Measurements from ENCODE around the gene CCN5. TPM values are rescaled to one million over a fixed set of nuclear protein-coding genes. Genes with fewer than 3 reads are reported as not detected.
"Not testable (repeated sequence)": the region's sequence is repeated elsewhere in the genome, so short reads cannot be mapped to it uniquely, and the experiment has no call there.

Gene CCN5, protein sequence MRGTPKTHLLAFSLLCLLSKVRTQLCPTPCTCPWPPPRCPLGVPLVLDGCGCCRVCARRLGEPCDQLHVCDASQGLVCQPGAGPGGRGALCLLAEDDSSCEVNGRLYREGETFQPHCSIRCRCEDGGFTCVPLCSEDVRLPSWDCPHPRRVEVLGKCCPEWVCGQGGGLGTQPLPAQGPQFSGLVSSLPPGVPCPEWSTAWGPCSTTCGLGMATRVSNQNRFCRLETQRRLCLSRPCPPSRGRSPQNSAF
- polyA plus RNA-seq (2013): 0.17 TPM

- WGBS (ENCODE audit: insufficient coverage): 37% methylated on average over 17 of the region's 28 CpGs
- peak; percentile 69 to 85 (median 80) for DNase-seq
- POLR2A ChIA-PET: interaction anchor here (1.1 kb wide), 1 partner anchor 8 kb away, joined by 6 read pairs; no protein-coding TSS in a partner anchor
- Histone ChIP-seq H3K9me3 (ENCODE audit: control extremely low read depth in 1 of 5, control insufficient read depth in 4 of 5, insufficient read depth in 2 of 5, low read depth in 1 of 5, low read length in 4 of 5) (no peaks in the 10 kb centered on the region), H3K27ac (ENCODE audit: insufficient read depth in 1 of 2, low read depth in 1 of 2, low read length in 2 of 2, poor library complexity in 1 of 2, severe bottlenecking in 2 of 2) (no peak within 1 kb of the TSS), H3K27me3 (replicated peaks in 2 of 5; ENCODE audit: control insufficient read depth in 4 of 5, insufficient read depth in 5 of 5, low read length in 4 of 5) (no peaks in the 10 kb centered on the region), H3K36me3 (ENCODE audit: control insufficient read depth in 4 of 4, insufficient read depth in 4 of 4, low read length in 3 of 4) (no peaks in the 10 kb centered on the region), H3K4me1 (ENCODE audit: control extremely low read depth in 1 of 4, control insufficient read depth in 4 of 4, insufficient read depth in 4 of 4, low read length in 3 of 4) (peaks cover 0 to 13% (median 6%) of the 10 kb centered on the region in 4 experiments), H3K4me3 (ENCODE audit: control insufficient read depth in 1 of 7, extremely low read depth in 1 of 7, insufficient read depth in 4 of 7, low read depth in 2 of 7, low read length in 6 of 7) (peak within 1 kb of the TSS in 3 of 7 experiments; percentile 10 to 42 (median 19))
- CTCF ChIA-PET: interaction anchor here (0.6 to 1.6 kb wide), 5 partner anchors 9 to 31 kb away, joined by 3 to 5 read pairs (median 4); no protein-coding TSS in a partner anchor
Observed at GRCh38 chr20:44714701-44715498, at the start of gene CCN5. Gene CCN5, plus strand, starts transcription at chr20:44715369. Its CDS starts 22 bp downstream, at chr20:44715391.

GRCh38 chr20:44666066-44666465, 49.1 kb upstream of the CCN5 start:
- H3K36me3 ChIP-seq (ENCODE audit: control insufficient read depth in 4 of 4, insufficient read depth in 4 of 4, low read length in 3 of 4): no peaks in the 10 kb centered on the region
- H3K27ac ChIP-seq (ENCODE audit: insufficient read depth in 1 of 2, low read depth in 1 of 2, low read length in 2 of 2, poor library complexity in 1 of 2, severe bottlenecking in 2 of 2): no peak overlapping the region
- no peaks in the 10 kb centered on the region for H3K27me3 ChIP-seq (replicated peaks in 2 of 5; ENCODE audit: control insufficient read depth in 4 of 5, insufficient read depth in 5 of 5, low read length in 4 of 5)
- H3K4me1 ChIP-seq (ENCODE audit: control extremely low read depth in 1 of 4, control insufficient read depth in 4 of 4, insufficient read depth in 4 of 4, low read length in 3 of 4): peaks cover 14 to 65% (median 36%) of the 10 kb centered on the region in 4 experiments
- ChIA-PET POLR2A (no interaction called here), CTCF (interaction anchor here (1.2 to 9.4 kb wide), 3 partner anchors 12 to 17 kb away, joined by 4 to 90 read pairs (median 22); partner anchors contain the start of gene ADA)
- DNase-seq: no peak
- H3K4me3 ChIP-seq (ENCODE audit: control insufficient read depth in 1 of 7, extremely low read depth in 1 of 7, insufficient read depth in 4 of 7, low read depth in 2 of 7, low read length in 6 of 7): no peak overlapping the region
- 89% methylated on average over 1 of the region's 3 CpGs for WGBS (ENCODE audit: insufficient coverage)
- no peaks in the 10 kb centered on the region for H3K9me3 ChIP-seq (ENCODE audit: control extremely low read depth in 1 of 5, control insufficient read depth in 4 of 5, insufficient read depth in 2 of 5, low read depth in 1 of 5, low read length in 4 of 5)

DNA sequence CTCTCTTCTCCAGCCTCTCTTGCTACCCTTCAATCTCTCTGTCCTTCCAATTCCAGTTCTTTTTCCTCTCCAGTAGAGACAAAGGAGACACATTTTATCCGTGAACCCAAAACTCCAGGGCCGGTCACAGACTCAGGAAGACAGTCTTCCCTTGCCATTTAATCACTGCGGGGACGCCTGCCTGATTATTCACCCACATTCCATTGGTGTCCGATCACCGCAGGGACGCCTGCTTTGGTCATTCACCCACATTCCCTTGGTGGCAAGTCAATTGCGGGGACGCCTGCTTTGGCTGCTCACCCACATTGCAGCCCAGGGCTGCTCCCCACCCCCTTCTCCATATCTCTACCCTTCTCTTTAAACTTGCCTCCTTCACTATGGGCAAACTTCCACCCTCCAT, 44.3 kb upstream of the CCN5 start:
- WGBS (ENCODE audit: insufficient coverage): 100% methylated on average over 4 of the region's 9 CpGs
- DNase-seq; H3K9me3 ChIP-seq (ENCODE audit: control extremely low read depth in 1 of 5, control insufficient read depth in 4 of 5, insufficient read depth in 2 of 5, low read depth in 1 of 5, low read length in 4 of 5); H3K27ac ChIP-seq (ENCODE audit: insufficient read depth in 1 of 2, low read depth in 1 of 2, low read length in 2 of 2, poor library complexity in 1 of 2, severe bottlenecking in 2 of 2); H3K4me3 ChIP-seq (ENCODE audit: control insufficient read depth in 1 of 7, extremely low read depth in 1 of 7, insufficient read depth in 4 of 7, low read depth in 2 of 7, low read length in 6 of 7); POLR2A ChIA-PET; H3K36me3 ChIP-seq (ENCODE audit: control insufficient read depth in 4 of 4, insufficient read depth in 4 of 4, low read length in 3 of 4); CTCF ChIA-PET; H3K27me3 ChIP-seq (replicated peaks in 2 of 5; ENCODE audit: control insufficient read depth in 4 of 5, insufficient read depth in 5 of 5, low read length in 4 of 5): not testable (repeated sequence)
- peaks cover 0 to 31% (median 13%) of the 10 kb centered on the region in 4 experiments for H3K4me1 ChIP-seq (ENCODE audit: control extremely low read depth in 1 of 4, control insufficient read depth in 4 of 4, insufficient read depth in 4 of 4, low read length in 3 of 4)

DNA sequence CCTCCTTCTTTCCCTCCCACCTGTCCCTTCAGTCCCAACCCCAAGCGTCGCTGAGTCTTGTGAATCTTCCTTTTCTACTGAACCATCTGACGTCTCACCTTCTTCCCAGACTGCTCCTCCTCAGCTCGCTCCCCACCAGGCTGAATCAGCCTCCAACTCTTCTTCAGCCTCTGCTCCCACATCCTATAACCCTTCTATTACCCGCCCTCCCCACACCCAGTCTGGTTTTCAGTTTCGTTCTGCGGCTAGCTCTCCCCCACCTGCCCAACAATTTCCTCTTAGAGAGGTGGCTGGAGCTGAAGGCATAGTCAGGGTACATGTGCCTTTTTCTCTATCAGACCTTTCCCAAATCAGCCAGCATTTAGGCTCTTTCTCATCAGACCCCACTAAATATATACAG, 43.6 kb upstream of the CCN5 start:
- peak; percentile 54 to 76 (median 75) for DNase-seq
- 36% methylated on average over 6 of the region's 7 CpGs for WGBS (ENCODE audit: insufficient coverage)
- H3K9me3 ChIP-seq (ENCODE audit: control extremely low read depth in 1 of 5, control insufficient read depth in 4 of 5, insufficient read depth in 2 of 5, low read depth in 1 of 5, low read length in 4 of 5); H3K27me3 ChIP-seq (replicated peaks in 2 of 5; ENCODE audit: control insufficient read depth in 4 of 5, insufficient read depth in 5 of 5, low read length in 4 of 5); H3K27ac ChIP-seq (ENCODE audit: insufficient read depth in 1 of 2, low read depth in 1 of 2, low read length in 2 of 2, poor library complexity in 1 of 2, severe bottlenecking in 2 of 2); H3K36me3 ChIP-seq (ENCODE audit: control insufficient read depth in 4 of 4, insufficient read depth in 4 of 4, low read length in 3 of 4): not testable (repeated sequence)
- H3K4me3 ChIP-seq (ENCODE audit: control insufficient read depth in 1 of 7, extremely low read depth in 1 of 7, insufficient read depth in 4 of 7, low read depth in 2 of 7, low read length in 6 of 7): peak overlapping the region in 1 of 7 experiments; percentile 38
- peaks cover 0 to 25% (median 12%) of the 10 kb centered on the region in 4 experiments for H3K4me1 ChIP-seq (ENCODE audit: control extremely low read depth in 1 of 4, control insufficient read depth in 4 of 4, insufficient read depth in 4 of 4, low read length in 3 of 4)
- POLR2A ChIA-PET: interaction anchor here (0.6 kb wide), 2 partner anchors 61 to 1290 kb away, joined by 5 to 7 read pairs; no protein-coding TSS in a partner anchor
- CTCF ChIA-PET: interaction anchor here (1.2 to 2.0 kb wide), 2 partner anchors 11 to 13 kb away, joined by 3 to 12 read pairs; no protein-coding TSS in a partner anchor

DNA sequence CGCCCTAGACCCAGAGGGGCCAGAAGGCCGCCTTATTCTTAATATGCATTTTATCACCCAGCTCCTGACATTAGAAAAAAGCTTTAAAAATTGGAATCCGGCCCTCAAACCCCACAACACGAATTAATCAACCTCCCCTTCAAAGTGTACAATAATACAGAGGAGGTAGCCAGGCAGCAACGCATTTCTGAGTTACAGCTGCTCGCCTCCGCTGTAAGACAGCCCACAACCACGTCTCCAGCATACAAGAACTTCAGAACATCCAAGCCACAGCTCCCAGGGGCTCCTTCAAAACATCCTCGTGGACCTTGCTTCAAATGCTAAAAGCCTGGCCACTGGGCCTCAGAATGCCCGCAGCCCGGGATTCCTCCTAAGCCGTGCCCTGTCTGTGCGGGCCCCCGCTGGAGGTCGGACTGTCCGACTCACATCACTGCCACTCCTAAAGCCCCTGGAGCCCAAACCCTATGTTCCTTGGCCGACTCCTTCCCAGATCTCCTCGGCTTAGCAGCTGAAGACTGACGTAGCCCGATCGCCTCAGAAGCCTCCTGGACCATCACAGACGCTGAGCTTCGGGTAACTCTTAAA, 42.8 kb upstream of the CCN5 start:
- POLR2A ChIA-PET: interaction anchor here (0.6 kb wide), 1 partner anchor 1289 kb away, joined by 5 read pairs; no protein-coding TSS in a partner anchor
- not testable (repeated sequence) for H3K36me3 ChIP-seq (ENCODE audit: control insufficient read depth in 4 of 4, insufficient read depth in 4 of 4, low read length in 3 of 4); H3K4me3 ChIP-seq (ENCODE audit: control insufficient read depth in 1 of 7, extremely low read depth in 1 of 7, insufficient read depth in 4 of 7, low read depth in 2 of 7, low read length in 6 of 7); DNase-seq; H3K9me3 ChIP-seq (ENCODE audit: control extremely low read depth in 1 of 5, control insufficient read depth in 4 of 5, insufficient read depth in 2 of 5, low read depth in 1 of 5, low read length in 4 of 5); H3K27me3 ChIP-seq (replicated peaks in 2 of 5; ENCODE audit: control insufficient read depth in 4 of 5, insufficient read depth in 5 of 5, low read length in 4 of 5); H3K27ac ChIP-seq (ENCODE audit: insufficient read depth in 1 of 2, low read depth in 1 of 2, low read length in 2 of 2, poor library complexity in 1 of 2, severe bottlenecking in 2 of 2)
- CTCF ChIA-PET: interaction anchor here (1.2 to 2.0 kb wide), 3 partner anchors 10 to 76 kb away, joined by 3 to 12 read pairs (median 4); no protein-coding TSS in a partner anchor
- H3K4me1 ChIP-seq (ENCODE audit: control extremely low read depth in 1 of 4, control insufficient read depth in 4 of 4, insufficient read depth in 4 of 4, low read length in 3 of 4): peaks cover 0 to 25% (median 12%) of the 10 kb centered on the region in 4 experiments
- WGBS (ENCODE audit: insufficient coverage): 93% methylated on average over 18 of the region's 23 CpGs

- CTCF ChIA-PET: no interaction called here
- H3K4me3 ChIP-seq (ENCODE audit: control insufficient read depth in 1 of 7, extremely low read depth in 1 of 7, insufficient read depth in 4 of 7, low read depth in 2 of 7, low read length in 6 of 7): no peak overlapping the region
- DNase-seq: no peak
- H3K9me3 ChIP-seq (ENCODE audit: control extremely low read depth in 1 of 5, control insufficient read depth in 4 of 5, insufficient read depth in 2 of 5, low read depth in 1 of 5, low read length in 4 of 5): no peaks in the 10 kb centered on the region
- no peaks in the 10 kb centered on the region for H3K27me3 ChIP-seq (replicated peaks in 2 of 5; ENCODE audit: control insufficient read depth in 4 of 5, insufficient read depth in 5 of 5, low read length in 4 of 5)
- no peaks in the 10 kb centered on the region for H3K36me3 ChIP-seq (ENCODE audit: control insufficient read depth in 4 of 4, insufficient read depth in 4 of 4, low read length in 3 of 4)
- POLR2A ChIA-PET: no interaction called here
- H3K4me1 ChIP-seq (ENCODE audit: control extremely low read depth in 1 of 4, control insufficient read depth in 4 of 4, insufficient read depth in 4 of 4, low read length in 3 of 4): peaks cover 0 to 2% (median 0%) of the 10 kb centered on the region in 4 experiments
- WGBS (ENCODE audit: insufficient coverage): 100% methylated on average over 1 of the region's 2 CpGs
- peak overlapping the region in 1 of 2 experiments; percentile 34 for H3K27ac ChIP-seq (ENCODE audit: insufficient read depth in 1 of 2, low read depth in 1 of 2, low read length in 2 of 2, poor library complexity in 1 of 2, severe bottlenecking in 2 of 2)
Observed at GRCh38 chr20:44678242-44678641, 36.9 kb upstream of the CCN5 start.

Data from common myeloid progenitor, CD34-positive (primary cell).